C4-2B (cell line): ENCODE data around the gene SORCS2.

Source experiments
- H3K27ac ChIP-seq: fragments of 450-650 bp; 2 replicates; pipeline ENCODE4 v1.5.1; 2017
- ZFX ChIP-seq: fragments of 450-650 bp; IDR thresholded peaks from 2 replicates; pipeline ENCODE4 v1.6.1; 2017
- TF ChIP-seq, protein P1 (sequence below): fragments of 450-650 bp; conservative IDR thresholded peaks from 2 replicates; pipeline ENCODE4 v1.5.1; 2017; ENCODE audit warnings: mild to moderate bottlenecking

Gene SORCS2

GRCh38 chr4:7252051-7252450 lies 59.7 kb downstream of the SORCS2 start:
- H3K27ac ChIP-seq, result no peak overlapping the region
- TF ChIP-seq, protein P1, sequence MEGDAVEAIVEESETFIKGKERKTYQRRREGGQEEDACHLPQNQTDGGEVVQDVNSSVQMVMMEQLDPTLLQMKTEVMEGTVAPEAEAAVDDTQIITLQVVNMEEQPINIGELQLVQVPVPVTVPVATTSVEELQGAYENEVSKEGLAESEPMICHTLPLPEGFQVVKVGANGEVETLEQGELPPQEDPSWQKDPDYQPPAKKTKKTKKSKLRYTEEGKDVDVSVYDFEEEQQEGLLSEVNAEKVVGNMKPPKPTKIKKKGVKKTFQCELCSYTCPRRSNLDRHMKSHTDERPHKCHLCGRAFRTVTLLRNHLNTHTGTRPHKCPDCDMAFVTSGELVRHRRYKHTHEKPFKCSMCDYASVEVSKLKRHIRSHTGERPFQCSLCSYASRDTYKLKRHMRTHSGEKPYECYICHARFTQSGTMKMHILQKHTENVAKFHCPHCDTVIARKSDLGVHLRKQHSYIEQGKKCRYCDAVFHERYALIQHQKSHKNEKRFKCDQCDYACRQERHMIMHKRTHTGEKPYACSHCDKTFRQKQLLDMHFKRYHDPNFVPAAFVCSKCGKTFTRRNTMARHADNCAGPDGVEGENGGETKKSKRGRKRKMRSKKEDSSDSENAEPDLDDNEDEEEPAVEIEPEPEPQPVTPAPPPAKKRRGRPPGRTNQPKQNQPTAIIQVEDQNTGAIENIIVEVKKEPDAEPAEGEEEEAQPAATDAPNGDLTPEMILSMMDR, result no peak
- no peak for TF ChIP-seq ZFX

DNA sequence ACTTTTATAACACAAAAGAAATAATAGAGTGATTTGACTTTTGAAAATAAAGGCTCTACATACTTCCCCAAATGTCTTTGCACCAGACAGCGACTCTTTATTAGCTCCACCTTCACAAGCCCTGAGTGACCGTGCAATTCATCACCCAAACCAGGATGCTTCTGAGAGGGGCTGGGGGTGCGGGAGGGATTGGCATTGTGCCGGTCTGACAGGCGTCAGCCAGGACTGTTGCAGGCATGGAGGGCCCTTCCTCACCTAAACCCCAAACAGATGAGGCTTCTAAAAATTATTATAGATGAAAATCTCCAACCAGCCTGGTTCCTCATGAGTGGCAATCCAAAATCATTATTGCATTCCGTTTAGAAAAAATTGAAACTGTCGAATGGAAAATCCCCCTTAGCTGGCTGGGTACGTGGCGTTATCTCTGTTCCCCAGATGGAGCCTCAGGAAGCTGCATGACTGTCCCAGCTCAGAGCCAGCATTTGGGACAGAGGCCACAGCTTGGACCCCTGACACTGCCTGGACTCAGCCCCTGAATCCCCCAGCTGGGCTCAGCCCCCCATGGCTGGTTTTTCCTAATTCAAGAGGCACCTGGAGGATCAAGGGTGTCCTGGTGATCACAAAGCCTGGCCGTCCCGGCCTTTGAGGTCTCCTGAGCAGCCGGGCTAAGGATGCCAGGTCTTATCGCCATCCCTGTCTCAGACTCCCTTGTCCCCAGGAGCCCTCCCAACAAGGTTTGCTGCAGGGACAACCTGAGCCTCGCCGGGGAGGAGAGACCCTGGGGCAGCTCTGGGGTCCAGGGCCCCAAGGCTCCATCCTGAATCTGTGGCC lies 60.4 kb downstream of the SORCS2 start:
- TF ChIP-seq, protein P1, result no peak
- no peak for TF ChIP-seq ZFX
- H3K27ac ChIP-seq, result no peak overlapping the region

GRCh38 chr4:7253341-7253700 lies 61.0 kb downstream of the SORCS2 start:
- TF ChIP-seq, protein P1, result no peak
- no peak for TF ChIP-seq ZFX
- no peak overlapping the region for H3K27ac ChIP-seq

DNA sequence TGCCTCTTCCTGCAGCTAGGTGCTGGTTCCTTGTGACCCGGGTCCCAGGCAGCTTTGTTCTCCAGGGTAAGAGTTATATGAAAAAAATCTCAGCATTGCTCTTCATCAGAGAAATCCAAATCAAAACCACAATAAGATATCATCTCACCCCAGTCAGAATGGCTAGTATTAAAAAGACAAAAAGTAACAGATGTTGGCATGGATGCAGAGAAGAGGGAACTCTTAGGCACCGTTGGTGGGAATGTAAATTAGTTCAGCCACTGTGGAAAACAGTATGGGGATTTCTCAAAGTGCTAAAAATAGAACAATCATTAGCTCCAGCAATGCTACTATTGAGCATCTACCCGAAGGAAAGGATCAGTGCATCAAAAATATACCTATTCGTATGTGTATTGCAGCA lies 61.5 kb downstream of the SORCS2 start:
- TF ChIP-seq, protein P1, result no peak
- no peak for TF ChIP-seq ZFX
- no peak overlapping the region for H3K27ac ChIP-seq

GRCh38 chr4:7254736-7255487 lies 62.6 kb downstream of the SORCS2 start:
- TF ChIP-seq ZFX, result no peak
- TF ChIP-seq, protein P1, result no peak
- H3K27ac ChIP-seq, result no peak overlapping the region

DNA sequence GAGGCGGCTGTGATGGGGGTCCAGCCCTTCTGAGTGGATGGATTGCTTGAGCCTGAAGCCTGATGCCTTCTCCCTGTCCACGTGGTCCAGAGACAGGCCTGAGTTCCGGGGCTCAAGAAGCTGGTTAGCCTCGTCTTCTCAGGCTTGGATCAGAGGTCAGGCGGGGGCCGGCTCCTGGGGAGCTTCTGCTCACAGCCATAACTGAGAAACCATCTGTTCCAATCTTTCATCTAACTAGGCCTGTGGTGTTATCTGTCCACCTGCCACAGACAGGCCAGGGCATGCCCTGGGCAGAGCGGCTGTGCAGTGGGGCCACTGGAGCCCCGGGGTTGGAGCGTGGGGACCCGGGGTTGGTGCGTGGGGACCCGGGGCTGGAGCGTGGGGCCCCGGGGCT lies 63.1 kb downstream of the SORCS2 start:
- H3K27ac ChIP-seq, result no peak overlapping the region
- TF ChIP-seq, protein P1, result no peak
- TF ChIP-seq ZFX, result no peak

DNA sequence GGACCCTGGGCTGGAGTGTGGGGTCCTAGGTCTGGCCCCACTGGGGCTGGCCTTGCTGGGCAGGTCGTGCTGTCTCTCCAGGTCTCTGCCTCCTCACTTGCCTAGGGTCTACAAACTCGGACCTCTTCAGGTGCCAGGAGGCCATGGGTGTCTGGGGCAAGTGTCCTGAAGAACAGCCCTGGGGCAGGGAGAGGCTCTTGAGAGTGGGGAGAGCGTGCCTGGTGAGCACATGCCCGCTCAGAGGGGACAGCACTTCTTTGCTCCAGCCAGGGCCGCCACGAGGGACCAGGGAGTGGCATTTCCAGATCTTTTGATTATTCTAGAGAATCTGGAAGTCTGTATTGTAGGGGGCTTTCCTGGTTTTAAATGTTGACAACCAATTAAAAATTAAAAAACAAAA lies 63.7 kb downstream of the SORCS2 start:
- H3K27ac ChIP-seq, result no peak overlapping the region
- TF ChIP-seq ZFX, result no peak
- TF ChIP-seq, protein P1, result no peak
